H1 (cell line): Measurements from ENCODE around the gene LRRC49. TPM values are rescaled to one million over a fixed set of nuclear protein-coding genes. Genes with fewer than 3 reads are reported as not detected.

Experiments used
- ASH2L ChIP-seq: fragments of 200-600, 300-600 bp; sonication (generic); IDR thresholded peaks from one replicate; pipeline ENCODE4 v1.7.1; 2017; ENCODE audit warnings: low read length
- CHD7 ChIP-seq: fragments of 300-600 bp; sonication (generic); IDR thresholded peaks from 2 replicates; pipeline ENCODE4 v1.7.1; 2012; ENCODE audit warnings: low read length, moderate library complexity, mild to moderate bottlenecking, inconsistent platforms; ENCODE audit not compliant: insufficient replicate concordance
- SIN3A ChIP-seq, 2 experiments: IDR thresholded peaks in 1 of 2; conservative IDR thresholded peaks in 1 of 2; 2 replicates each; pipeline ENCODE4 v1.6.1; 2011 to 2012; ENCODE audit warnings: low read length in 2 of 2, improper control_type of control experiment in 1 of 2, low read depth in 1 of 2, mild to moderate bottlenecking in 1 of 2
- SIRT6 ChIP-seq: IDR thresholded peaks from one replicate; pipeline ENCODE4 v1.7.1; 2012; ENCODE audit warnings: low read length, inconsistent platforms
- SIX5 ChIP-seq: IDR thresholded peaks from 2 replicates; pipeline ENCODE4 v1.6.1; 2011; ENCODE audit warnings: mild to moderate bottlenecking, low read depth, low read length
- SUZ12 ChIP-seq: fragments of 200-600 bp; sonication (generic); IDR thresholded peaks from 2 replicates; pipeline ENCODE4 v1.6.1; 2012; ENCODE audit warnings: mild to moderate bottlenecking, inconsistent platforms, low read length, moderate library complexity, mixed read lengths
- polyA plus RNA-seq, 7 experiments: library from polyadenylated mRNA; depleted of rRNA in 3 of 7; stranded (reverse) in 5 of 7; unstranded in 2 of 7; fragments of >200 nt in 5 of 7; fragments of 200-250 nt in 2 of 7; gene quantifications; 1 replicate in 5 of 7; 2 replicates in 1 of 7; 4 replicates in 1 of 7; pipeline versions ENCODE4 v1.2.1 to v1.2.3, GENCODE V29; 2011 to 2013; ENCODE audit warnings: missing spikeins in 2 of 7, mixed read lengths in 2 of 7
- total RNA-seq: library from RNA; stranded (reverse); fragmentation: NEBNext Ultra II Directional; extraction: Animal tissue kit (Norgen Biotek cat#: 25700); gene quantifications from 2 replicates; pipeline ENCODE4 v1.2.1, GENCODE V29; 2021
- TF ChIP-seq, protein P1 (sequence below): IDR thresholded peaks from 2 replicates; pipeline ENCODE4 v1.6.1; 2012; ENCODE audit warnings: low read length, inconsistent platforms

Gene LRRC49
- total and polyA plus RNA-seq, 2 of the 8 experiments (the other 6 are each of a cell fraction or from before 2014, with no cell fraction given): 5.0 to 10.4 TPM

GRCh38 chr15:70902107-70902506 lies 9.5 kb downstream of the LRRC49 start (continued):
- TF ChIP-seq SIN3A (conservative IDR thresholded peaks at IDR 0.05 in 1 of 2, IDR thresholded peaks at IDR 0.05 in 1 of 2; ENCODE audit: low read depth in 1 of 2, low read length in 2 of 2) (no peak), SIX5 (no peak), CHD7 (no peak), SIRT6 (no peak), ASH2L (no peak), SUZ12 (no peak)
- TF ChIP-seq, protein P1, sequence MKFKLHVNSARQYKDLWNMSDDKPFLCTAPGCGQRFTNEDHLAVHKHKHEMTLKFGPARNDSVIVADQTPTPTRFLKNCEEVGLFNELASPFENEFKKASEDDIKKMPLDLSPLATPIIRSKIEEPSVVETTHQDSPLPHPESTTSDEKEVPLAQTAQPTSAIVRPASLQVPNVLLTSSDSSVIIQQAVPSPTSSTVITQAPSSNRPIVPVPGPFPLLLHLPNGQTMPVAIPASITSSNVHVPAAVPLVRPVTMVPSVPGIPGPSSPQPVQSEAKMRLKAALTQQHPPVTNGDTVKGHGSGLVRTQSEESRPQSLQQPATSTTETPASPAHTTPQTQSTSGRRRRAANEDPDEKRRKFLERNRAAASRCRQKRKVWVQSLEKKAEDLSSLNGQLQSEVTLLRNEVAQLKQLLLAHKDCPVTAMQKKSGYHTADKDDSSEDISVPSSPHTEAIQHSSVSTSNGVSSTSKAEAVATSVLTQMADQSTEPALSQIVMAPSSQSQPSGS: no peak
- TF ChIP-seq, all 59 proteins: peak for 0
